ENCODE results near the gene TRIP6. TPM values are rescaled to one million over a fixed set of nuclear protein-coding genes. Genes with fewer than 3 reads are reported as not detected.

Gene TRIP6
- total RNA-seq, 1 donor from 2014 or later: 56.5 TPM

DNA sequence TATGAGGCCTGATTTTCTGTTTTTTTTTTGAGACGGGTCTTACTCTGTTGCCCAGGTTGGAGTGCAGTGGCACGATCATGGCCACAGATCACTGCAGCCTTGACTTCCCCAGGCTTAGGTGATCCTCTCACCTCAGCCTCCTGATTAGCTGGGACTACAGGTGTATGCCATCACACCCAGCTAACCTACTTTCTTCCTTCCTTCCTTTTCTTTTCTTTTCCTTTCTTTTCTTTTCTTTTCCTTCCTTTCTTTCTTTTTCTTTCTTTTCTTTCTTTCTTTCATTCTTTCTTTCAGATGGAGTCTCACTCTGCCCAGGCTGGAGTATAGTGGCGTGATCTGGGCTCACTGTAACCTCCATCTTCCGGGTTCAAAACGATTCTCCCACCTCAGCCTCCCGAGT, 11.5 kb downstream of the TRIP6 start:
- H3K36me3 ChIP-seq: peaks cover 77% of the 10 kb centered on the region

DNA sequence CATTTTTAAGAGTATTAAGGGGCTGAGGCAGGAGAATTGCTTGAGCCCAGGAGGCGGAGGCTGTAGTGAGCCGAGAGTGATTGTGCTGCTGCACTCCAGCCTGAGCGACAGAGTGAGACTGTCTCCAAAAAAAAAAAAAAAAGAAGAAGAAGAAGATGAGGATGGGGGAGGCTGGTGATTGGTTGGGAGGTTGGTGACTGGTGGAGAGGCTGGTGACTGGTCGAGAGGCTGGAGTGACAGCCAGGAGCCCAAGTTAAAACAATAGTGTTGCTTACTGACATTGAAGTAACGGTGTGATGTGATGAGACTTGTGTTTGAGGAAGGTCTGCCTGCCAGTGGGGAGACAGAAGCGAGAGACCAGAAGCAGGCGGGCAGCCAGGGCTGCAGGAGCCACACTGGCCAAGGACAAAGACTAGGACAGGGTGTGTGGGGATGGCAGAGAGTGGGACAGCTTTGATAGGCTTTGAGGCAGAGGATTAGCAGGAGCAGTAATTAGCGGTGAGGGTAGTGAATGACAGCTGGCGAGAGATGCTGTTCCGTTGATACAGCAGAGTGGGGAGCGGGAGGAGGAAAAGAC, 12.6 kb downstream of the TRIP6 start:
- H3K4me3 ChIP-seq: no peak overlapping the region
- ATAC-seq (no peak), DNase-seq (no peak)
- no peaks in the 10 kb centered on the region for H3K9me3 ChIP-seq
- TF ChIP-seq, protein P1, sequence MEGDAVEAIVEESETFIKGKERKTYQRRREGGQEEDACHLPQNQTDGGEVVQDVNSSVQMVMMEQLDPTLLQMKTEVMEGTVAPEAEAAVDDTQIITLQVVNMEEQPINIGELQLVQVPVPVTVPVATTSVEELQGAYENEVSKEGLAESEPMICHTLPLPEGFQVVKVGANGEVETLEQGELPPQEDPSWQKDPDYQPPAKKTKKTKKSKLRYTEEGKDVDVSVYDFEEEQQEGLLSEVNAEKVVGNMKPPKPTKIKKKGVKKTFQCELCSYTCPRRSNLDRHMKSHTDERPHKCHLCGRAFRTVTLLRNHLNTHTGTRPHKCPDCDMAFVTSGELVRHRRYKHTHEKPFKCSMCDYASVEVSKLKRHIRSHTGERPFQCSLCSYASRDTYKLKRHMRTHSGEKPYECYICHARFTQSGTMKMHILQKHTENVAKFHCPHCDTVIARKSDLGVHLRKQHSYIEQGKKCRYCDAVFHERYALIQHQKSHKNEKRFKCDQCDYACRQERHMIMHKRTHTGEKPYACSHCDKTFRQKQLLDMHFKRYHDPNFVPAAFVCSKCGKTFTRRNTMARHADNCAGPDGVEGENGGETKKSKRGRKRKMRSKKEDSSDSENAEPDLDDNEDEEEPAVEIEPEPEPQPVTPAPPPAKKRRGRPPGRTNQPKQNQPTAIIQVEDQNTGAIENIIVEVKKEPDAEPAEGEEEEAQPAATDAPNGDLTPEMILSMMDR (IDR thresholded peaks at IDR 0.05): no peak
- no peaks in the 10 kb centered on the region for H3K27me3 ChIP-seq (ENCODE audit: low read depth)
- peaks cover 84% of the 10 kb centered on the region for H3K36me3 ChIP-seq
- H3K4me1 ChIP-seq: peaks cover 36% of the 10 kb centered on the region
- intact Hi-C loops (cut with DNase I): no loop called here
- no peak overlapping the region for H3K27ac ChIP-seq

More for the DNA sequence above, 11.5 kb downstream of the TRIP6 start:
- ATAC-seq (no peak), DNase-seq (no peak)
- intact Hi-C loops (cut with DNase I): no loop called here
- Histone ChIP-seq H3K4me3 (no peak overlapping the region), H3K27ac (no peak overlapping the region), H3K4me1 (peaks cover 43% of the 10 kb centered on the region), H3K27me3 (ENCODE audit: low read depth) (no peaks in the 10 kb centered on the region), H3K9me3 (no peaks in the 10 kb centered on the region)
- TF ChIP-seq, protein P1 (IDR thresholded peaks at IDR 0.05): no peak

DNA sequence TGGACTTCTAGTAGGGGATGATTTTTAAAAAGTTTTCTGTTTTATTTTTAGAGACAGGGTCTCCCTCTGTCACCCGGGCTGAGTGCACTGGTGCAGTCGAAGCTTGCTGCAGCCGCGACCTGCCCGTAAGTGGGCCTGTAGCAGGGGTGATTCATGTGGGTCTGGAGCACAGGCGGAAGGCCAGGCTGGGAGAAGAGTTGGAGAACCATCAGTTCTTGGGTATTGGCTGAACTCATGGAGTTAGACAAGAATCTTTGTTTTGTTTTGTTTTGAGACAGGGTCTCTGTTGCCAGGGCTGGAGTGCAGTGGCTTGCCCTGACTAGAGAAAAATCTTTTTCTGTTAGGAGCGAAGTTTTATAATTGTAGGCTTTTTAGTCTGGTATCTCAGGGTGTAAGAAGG, 13.5 kb downstream of the TRIP6 start:
- intact Hi-C loops (cut with DNase I): no loop called here
- Histone ChIP-seq H3K9me3 (no peaks in the 10 kb centered on the region), H3K4me1 (peaks cover 34% of the 10 kb centered on the region), H3K27ac (no peak overlapping the region), H3K36me3 (peaks cover 92% of the 10 kb centered on the region), H3K4me3 (no peak overlapping the region), H3K27me3 (ENCODE audit: low read depth) (no peaks in the 10 kb centered on the region)
- ATAC-seq (no peak), DNase-seq (no peak)
- TF ChIP-seq, protein P1 (IDR thresholded peaks at IDR 0.05): no peak

DNA sequence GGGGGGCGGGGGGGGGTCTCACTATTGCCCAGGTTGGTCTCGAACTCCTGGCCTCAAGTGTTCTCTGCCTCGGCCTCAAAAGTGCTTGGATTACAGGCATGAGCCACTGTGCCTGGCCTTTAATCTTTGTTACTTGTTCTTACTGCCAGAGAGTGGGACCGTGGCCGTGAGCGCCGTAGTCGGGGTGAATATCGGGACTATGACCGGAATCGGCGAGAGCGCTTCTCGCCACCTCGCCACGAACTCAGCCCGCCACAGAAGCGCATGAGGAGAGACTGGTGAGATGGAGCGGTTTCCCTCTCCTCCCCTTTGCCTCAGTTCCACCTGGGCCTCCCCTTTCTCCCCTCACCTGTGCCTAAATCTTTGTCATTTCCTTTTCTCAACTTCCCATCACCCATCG, 13.9 kb downstream of the TRIP6 start:
- H3K4me3 ChIP-seq: no peak overlapping the region
- TF ChIP-seq, protein P1 (IDR thresholded peaks at IDR 0.05): no peak
- intact Hi-C loops (cut with DNase I): no loop called here
- ATAC-seq: no peak
- peaks cover 97% of the 10 kb centered on the region for H3K36me3 ChIP-seq
- H3K4me1 ChIP-seq: peaks cover 29% of the 10 kb centered on the region
- DNase-seq: no peak
- H3K27me3 ChIP-seq (ENCODE audit: low read depth): no peaks in the 10 kb centered on the region
- no peaks in the 10 kb centered on the region for H3K9me3 ChIP-seq
- no peak overlapping the region for H3K27ac ChIP-seq

DNA sequence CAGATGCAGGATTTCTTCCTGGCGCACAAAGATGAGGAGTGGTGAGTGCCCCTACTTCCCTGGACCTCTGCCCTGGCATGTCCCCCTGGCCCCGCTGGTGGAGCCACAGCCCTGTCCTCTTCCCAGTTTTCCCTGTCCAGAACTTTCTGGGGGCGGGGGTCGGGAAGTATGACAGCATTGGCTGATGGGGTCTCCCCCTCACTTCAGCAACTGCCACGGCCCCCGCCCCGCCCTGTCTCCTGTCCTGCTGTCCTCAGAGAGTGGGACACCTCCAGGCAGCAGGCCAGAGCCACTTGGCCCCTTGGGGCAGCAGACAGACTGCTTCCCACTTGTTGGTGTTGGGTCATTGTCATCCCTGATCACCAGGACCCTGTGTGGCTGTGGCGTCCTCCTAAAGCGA, 15.0 kb downstream of the TRIP6 start:
- no peak for DNase-seq
- Histone ChIP-seq H3K4me1 (peaks cover 24% of the 10 kb centered on the region), H3K27me3 (ENCODE audit: low read depth) (no peaks in the 10 kb centered on the region), H3K9me3 (no peaks in the 10 kb centered on the region), H3K36me3 (peaks cover 99% of the 10 kb centered on the region), H3K27ac (no peak overlapping the region), H3K4me3 (no peak overlapping the region)
- peak in 1 of 2 donors; percentile 7 for ATAC-seq
- intact Hi-C loops (cut with DNase I): no loop called here
- TF ChIP-seq, protein P1 (IDR thresholded peaks at IDR 0.05): no peak

Measured in lower lobe of right lung (tissue), 2 donors.